ENCODE measurements around the gene RNF138.

The RNF138 gene

DNA sequence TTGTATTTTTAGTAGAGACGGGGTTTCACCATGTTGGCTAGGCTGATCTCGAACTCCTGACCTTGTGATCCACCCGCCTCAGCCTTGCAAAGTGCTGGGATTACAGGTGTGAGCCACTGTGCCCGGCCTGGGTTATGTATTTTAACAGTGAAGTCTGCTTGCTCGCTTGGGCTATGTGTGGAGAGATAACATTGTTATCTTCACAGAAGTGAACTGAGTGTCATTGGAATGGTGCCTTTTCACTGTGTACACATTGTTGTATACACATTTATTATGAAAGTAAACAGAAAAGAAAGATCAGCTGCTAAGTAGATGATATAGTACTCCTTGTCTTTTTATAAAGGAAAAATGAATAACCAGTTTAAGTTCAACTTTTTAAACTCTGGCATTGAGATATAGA lies 30.4 kb downstream of the RNF138 start:
- DNase-seq (ENCODE audit: insufficient read length, low spot score): no peak
- TF ChIP-seq, protein P1, sequence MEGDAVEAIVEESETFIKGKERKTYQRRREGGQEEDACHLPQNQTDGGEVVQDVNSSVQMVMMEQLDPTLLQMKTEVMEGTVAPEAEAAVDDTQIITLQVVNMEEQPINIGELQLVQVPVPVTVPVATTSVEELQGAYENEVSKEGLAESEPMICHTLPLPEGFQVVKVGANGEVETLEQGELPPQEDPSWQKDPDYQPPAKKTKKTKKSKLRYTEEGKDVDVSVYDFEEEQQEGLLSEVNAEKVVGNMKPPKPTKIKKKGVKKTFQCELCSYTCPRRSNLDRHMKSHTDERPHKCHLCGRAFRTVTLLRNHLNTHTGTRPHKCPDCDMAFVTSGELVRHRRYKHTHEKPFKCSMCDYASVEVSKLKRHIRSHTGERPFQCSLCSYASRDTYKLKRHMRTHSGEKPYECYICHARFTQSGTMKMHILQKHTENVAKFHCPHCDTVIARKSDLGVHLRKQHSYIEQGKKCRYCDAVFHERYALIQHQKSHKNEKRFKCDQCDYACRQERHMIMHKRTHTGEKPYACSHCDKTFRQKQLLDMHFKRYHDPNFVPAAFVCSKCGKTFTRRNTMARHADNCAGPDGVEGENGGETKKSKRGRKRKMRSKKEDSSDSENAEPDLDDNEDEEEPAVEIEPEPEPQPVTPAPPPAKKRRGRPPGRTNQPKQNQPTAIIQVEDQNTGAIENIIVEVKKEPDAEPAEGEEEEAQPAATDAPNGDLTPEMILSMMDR (IDR thresholded peaks at IDR 0.05; ENCODE audit: insufficient read depth, missing control alignments): no peak
- FAIRE-seq: peak; percentile 21

DNA sequence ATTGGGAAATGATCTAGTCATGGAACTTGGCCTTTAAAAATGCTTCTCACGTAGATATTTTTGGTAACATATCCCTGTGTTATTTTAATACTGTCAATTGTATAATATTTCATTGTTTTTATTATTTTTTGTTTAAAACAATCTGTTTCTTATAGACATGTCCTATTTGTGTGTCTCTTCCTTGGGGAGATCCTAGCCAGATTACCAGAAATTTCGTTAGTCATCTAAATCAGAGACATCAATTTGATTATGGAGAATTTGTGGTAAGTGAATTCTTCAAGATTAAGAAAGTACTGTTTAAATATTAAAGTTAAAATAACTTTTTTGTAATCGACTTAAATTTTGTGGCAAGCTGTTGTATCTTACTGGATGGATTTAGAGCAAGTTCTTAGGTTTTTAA lies 34.9 kb downstream of the RNF138 start:
- FAIRE-seq: peak; percentile 71
- DNase-seq (ENCODE audit: insufficient read length, low spot score): no peak
- TF ChIP-seq, protein P1 (IDR thresholded peaks at IDR 0.05; ENCODE audit: insufficient read depth, missing control alignments): no peak

DNA sequence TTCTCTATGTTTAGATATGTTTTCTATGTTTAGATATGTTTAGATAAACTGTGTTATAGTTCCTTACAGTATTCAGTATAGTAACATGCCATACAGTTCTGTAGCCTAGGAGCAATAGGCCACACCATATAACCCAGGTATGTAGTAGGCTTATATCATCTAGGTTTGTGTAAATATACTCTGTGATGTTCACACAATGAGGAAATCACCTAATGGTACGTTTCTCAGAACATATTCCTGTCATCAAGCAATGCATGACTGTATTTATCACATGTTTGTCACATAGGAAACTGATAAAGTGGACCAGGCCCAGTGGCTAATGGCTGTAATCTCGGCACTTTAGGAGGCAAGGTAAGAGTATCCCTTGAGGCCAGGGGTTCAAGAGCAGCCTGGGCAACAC lies 44.0 kb downstream of the RNF138 start:
- TF ChIP-seq, protein P1 (IDR thresholded peaks at IDR 0.05; ENCODE audit: insufficient read depth, missing control alignments): no peak
- peak; percentile 71 for FAIRE-seq
- no peak for DNase-seq (ENCODE audit: insufficient read length, low spot score)

DNA sequence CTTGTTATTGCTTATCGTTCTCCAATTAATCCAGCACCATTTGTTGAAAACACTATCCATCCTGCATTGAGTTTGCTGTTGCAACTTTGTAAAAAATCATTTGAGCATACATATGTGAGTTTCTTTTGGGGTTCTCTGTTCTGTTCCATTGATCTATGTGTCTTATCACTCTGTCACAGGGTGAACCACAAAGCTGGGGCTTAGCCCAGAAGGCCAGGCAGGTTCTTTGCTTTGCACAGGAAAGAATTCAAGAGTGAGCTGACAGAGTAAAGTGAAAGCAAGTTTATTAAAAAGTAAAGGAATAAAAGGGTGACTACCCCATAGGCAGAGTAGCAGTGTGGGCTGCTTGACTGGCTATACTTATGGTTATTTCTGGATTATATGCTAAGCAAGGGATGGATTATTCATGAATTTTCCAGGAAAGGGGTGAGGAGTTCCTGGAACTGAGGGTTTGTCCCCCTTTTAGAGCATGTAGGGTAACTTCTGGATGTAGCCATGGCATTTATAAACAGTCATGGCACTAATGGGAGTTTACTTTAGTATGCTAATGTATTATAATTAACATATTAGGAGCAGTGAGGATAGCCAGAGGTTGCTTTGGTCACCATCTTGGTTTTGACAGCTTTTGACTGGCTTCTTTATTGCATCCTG lies 46.8 kb downstream of the RNF138 start:
- no peak for DNase-seq (ENCODE audit: insufficient read length, low spot score)
- TF ChIP-seq, protein P1 (IDR thresholded peaks at IDR 0.05; ENCODE audit: insufficient read depth, missing control alignments): no peak

DNA sequence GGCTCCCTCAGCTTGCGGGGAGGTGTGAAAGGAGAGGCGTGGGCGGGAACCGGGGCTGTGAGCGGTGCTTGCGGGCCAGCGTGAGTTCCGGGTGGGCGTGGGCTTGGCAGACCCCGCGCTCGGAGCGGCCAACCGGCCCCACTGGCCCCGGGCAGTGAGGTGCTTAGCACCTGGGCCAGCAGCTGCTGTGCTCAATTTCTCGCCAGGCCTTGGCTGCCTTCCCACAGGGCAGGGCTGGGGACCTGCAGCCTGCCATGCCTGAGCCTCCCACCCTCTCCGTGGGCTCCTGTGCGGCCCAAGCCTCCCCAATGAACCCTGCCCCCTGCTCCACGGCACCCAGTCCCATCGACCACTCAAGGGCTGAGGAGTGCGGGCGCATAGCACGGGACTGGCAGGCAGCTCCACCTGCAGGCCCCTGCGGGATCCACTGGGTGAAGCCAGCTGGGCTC lies 48.2 kb downstream of the RNF138 start:
- FAIRE-seq: no peak
- no peak for DNase-seq (ENCODE audit: insufficient read length, low spot score)
- TF ChIP-seq, protein P1 (IDR thresholded peaks at IDR 0.05; ENCODE audit: insufficient read depth, missing control alignments): no peak

More for the DNA sequence above, 46.8 kb downstream of the RNF138 start:
- FAIRE-seq: peak; percentile 82

DNA sequence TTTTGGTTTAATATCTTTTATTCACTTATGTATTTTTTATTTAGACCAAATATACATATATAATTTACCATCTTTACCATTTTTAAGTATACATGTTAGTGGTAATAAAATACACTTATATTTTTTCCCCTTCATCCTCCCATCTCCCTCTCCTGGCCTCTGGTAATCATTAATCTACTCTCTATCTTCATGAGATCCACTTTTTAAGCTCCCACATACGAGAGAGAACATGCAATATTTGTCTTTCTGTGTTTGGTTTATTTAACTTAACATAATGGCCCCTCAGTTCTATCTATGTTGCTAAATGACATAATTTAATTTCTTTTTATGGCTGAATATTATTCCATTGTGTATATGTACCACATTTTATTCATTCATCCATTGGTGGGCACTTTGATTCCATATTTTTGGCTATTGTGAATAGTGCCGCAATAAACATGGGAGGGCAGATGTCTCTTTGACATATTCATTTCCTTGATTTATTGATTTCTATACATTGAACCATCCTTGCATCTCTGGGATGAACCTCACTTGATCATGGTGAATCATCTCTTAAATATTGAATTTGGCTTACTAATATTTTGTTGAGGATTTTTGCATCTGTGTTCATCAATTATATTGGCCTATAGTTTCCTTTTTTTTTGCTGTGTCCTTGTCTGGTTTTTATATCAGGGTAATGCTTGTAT lies 56.7 kb downstream of the RNF138 start:
- TF ChIP-seq, protein P1 (IDR thresholded peaks at IDR 0.05; ENCODE audit: insufficient read depth, missing control alignments): no peak
- no peak for FAIRE-seq
- no peak for DNase-seq (ENCODE audit: insufficient read length, low spot score)
